Measurements from ENCODE around the gene VDR. TPM values are rescaled to one million over a fixed set of nuclear protein-coding genes. Genes with fewer than 3 reads are reported as not detected.

Gene VDR
- total and polyA plus RNA-seq, 8 donors, result 1.1 to 32.1 (median 2.2) TPM

DNA sequence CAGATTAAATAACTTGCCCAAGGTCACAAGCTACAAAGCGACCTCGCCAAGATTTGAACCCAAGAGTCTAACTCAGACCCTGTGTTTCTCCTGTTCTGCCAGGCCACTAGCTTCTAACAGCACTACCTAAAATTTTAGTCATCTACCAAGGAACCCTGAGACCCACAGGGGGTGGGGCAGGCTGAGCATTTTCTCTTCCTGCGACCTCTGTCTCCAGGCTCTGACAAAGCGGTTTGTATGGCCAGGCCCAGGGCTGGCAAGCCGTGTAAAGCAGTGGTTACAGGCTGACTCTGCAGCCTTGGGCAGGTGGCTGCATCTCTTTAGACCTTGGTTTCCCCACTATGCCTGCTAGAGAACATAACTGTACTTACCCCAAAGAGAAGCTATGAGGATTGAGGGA lies 5.3 kb downstream of the VDR start:
- H3K4me1 ChIP-seq, result peaks cover 43 to 64% of the 10 kb centered on the region in 2 donors
- peaks cover 0 to 24% of the 10 kb centered on the region in 2 donors for H3K36me3 ChIP-seq
- H3K27me3 ChIP-seq, result peaks cover 0 to 14% of the 10 kb centered on the region in 2 donors
- peak overlapping the region; percentile 13 to 75 for H3K27ac ChIP-seq
- DNase-seq (no peak), ATAC-seq (no peak)
- no peak overlapping the region for H3K4me3 ChIP-seq
- TF ChIP-seq, protein P1, sequence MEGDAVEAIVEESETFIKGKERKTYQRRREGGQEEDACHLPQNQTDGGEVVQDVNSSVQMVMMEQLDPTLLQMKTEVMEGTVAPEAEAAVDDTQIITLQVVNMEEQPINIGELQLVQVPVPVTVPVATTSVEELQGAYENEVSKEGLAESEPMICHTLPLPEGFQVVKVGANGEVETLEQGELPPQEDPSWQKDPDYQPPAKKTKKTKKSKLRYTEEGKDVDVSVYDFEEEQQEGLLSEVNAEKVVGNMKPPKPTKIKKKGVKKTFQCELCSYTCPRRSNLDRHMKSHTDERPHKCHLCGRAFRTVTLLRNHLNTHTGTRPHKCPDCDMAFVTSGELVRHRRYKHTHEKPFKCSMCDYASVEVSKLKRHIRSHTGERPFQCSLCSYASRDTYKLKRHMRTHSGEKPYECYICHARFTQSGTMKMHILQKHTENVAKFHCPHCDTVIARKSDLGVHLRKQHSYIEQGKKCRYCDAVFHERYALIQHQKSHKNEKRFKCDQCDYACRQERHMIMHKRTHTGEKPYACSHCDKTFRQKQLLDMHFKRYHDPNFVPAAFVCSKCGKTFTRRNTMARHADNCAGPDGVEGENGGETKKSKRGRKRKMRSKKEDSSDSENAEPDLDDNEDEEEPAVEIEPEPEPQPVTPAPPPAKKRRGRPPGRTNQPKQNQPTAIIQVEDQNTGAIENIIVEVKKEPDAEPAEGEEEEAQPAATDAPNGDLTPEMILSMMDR (IDR thresholded peaks at IDR 0.05), result no peak
- intact Hi-C loops (cut with DNase I), result no loop called here
- no peaks in the 10 kb centered on the region for H3K9me3 ChIP-seq

DNA sequence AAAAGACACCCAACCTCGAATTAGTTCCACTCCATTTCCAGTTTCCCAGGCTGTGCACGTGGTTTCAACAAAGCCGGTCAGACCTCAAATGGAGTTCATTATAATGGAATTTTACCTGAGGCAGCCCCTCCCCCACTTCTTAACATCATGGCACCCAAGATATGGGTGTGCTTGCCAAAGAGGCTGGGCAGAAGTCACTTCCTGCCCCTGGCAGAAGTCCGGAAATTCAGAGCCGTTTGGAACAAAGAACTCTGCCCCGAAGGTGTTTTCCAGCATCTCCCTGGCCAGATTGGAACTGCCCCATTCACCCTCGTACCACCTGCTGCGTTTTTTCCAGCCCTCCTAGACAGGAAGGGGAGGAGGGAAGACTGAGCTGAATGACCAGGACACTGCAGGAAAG lies 8.2 kb downstream of the VDR start:
- intact Hi-C loops (cut with DNase I), result no loop called here
- DNase-seq (no peak), ATAC-seq (no peak)
- H3K4me3 ChIP-seq, result no peak overlapping the region
- no peak overlapping the region for H3K27ac ChIP-seq
- H3K4me1 ChIP-seq, result peaks cover 30 to 56% of the 10 kb centered on the region in 2 donors
- no peaks in the 10 kb centered on the region for H3K9me3 ChIP-seq
- H3K27me3 ChIP-seq, result no peaks in the 10 kb centered on the region
- TF ChIP-seq, protein P1 (IDR thresholded peaks at IDR 0.05), result no peak
- H3K36me3 ChIP-seq, result peaks cover 0 to 24% of the 10 kb centered on the region in 2 donors

DNA sequence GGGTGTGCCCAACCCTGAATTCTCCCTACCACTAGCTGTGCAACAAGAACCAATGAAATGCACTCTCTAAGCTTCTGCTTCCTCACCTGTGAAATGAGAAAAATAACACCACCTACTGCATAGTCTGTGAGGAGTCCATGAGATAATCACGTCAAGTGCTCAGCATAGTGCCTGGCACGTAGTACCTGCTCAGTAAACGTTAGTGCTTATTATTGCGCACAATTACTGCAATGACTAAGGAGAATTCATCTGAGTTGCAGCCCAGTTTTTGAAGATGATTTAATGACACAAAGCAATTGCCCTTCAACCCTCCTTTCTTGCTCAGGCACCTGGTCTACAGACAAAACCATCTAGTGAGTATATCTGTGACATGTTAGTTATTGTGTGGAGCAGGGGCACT lies 8.8 kb downstream of the VDR start:
- DNase-seq (no peak), ATAC-seq (no peak)
- intact Hi-C loops (cut with DNase I), result no loop called here
- TF ChIP-seq, protein P1 (IDR thresholded peaks at IDR 0.05), result no peak
- Histone ChIP-seq H3K27me3 (no peaks in the 10 kb centered on the region), H3K9me3 (no peaks in the 10 kb centered on the region), H3K36me3 (peaks cover 0 to 24% of the 10 kb centered on the region in 2 donors), H3K27ac (no peak overlapping the region), H3K4me1 (peaks cover 24 to 55% of the 10 kb centered on the region in 2 donors), H3K4me3 (no peak overlapping the region)

GRCh38 chr12:47894652-47895051 lies 10.1 kb downstream of the VDR start:
- no peak for ATAC-seq
- H3K27ac ChIP-seq, result no peak overlapping the region
- no peaks in the 10 kb centered on the region for H3K9me3 ChIP-seq
- TF ChIP-seq, protein P1 (IDR thresholded peaks at IDR 0.05), result no peak
- no peak for DNase-seq
- peaks cover 0 to 19% of the 10 kb centered on the region in 2 donors for H3K36me3 ChIP-seq
- H3K27me3 ChIP-seq, result no peaks in the 10 kb centered on the region
- peaks cover 12 to 51% of the 10 kb centered on the region in 2 donors for H3K4me1 ChIP-seq
- no peak overlapping the region for H3K4me3 ChIP-seq
- intact Hi-C loops (cut with DNase I), result no loop called here

DNA sequence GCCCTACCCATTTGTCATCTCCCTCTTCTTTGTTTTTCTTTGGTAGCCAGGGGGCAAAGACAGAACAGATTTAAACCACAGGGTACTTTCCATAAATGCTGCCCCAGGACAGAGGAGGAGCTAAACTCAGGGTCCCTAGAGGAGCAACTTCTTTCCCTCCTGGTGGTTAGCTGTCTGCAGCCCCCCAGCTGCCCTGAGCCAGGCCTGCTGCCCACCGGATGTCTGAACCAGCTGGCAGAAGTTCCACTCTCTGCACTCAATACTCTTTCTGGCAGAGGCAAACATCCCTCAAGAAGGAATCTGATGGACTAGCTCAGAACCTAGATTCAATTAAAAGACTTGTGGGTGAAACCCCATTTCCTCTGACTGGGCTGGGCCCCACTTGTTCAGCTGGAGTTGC lies 10.7 kb downstream of the VDR start:
- intact Hi-C loops (cut with DNase I), result no loop called here
- no peaks in the 10 kb centered on the region for H3K27me3 ChIP-seq
- peaks cover 0 to 13% of the 10 kb centered on the region in 2 donors for H3K36me3 ChIP-seq
- no peak overlapping the region for H3K27ac ChIP-seq
- TF ChIP-seq, protein P1 (IDR thresholded peaks at IDR 0.05), result no peak
- DNase-seq, result no peak
- peaks cover 10 to 52% of the 10 kb centered on the region in 2 donors for H3K4me1 ChIP-seq
- no peaks in the 10 kb centered on the region for H3K9me3 ChIP-seq
- H3K4me3 ChIP-seq, result no peak overlapping the region
- no peak for ATAC-seq

Data from left lung (tissue), 10 donors.